ENCODE data around the gene HEPH. TPM values are rescaled to one million over a fixed set of nuclear protein-coding genes. Genes with fewer than 3 reads are reported as not detected.

Gene HEPH
- polyA plus RNA-seq, 2 of the 4 experiments (the other 2 are of a cell fraction), result not detected

DNA sequence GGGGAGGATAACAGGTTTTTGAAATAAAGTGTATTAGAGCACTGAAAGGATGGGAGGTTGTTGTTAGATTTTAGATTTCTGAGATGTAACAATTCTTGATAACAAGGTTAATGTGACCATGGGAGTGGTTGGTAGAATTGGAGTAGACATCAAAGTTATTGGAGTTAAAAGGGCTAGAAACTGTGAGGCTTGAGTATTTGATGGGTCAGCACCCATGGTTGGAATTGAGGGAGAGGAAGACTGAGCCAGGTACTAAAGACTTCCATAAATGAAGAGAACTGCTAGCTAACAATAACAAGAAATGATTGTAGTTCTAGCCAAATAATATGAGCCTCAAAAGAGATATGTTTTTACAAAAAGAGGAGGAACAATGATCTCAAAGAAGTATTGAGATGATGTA lies 98.8 kb downstream of the HEPH start:
- H3K27ac ChIP-seq, result no peak overlapping the region
- TF ChIP-seq ESRRA (IDR thresholded peaks at IDR 0.05; ENCODE audit: borderline replicate concordance, low read length), result no peak
- TF ChIP-seq CEBPB (IDR thresholded peaks at IDR 0.05), result no peak
- TF ChIP-seq, protein P1, sequence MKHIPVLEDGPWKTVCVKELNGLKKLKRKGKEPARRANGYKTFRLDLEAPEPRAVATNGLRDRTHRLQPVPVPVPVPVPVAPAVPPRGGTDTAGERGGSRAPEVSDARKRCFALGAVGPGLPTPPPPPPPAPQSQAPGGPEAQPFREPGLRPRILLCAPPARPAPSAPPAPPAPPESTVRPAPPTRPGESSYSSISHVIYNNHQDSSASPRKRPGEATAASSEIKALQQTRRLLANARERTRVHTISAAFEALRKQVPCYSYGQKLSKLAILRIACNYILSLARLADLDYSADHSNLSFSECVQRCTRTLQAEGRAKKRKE (CRISPR knock-in tag; IDR thresholded peaks at IDR 0.05; ENCODE audit: low read depth), result no peak
- TF ChIP-seq TFCP2L1 (CRISPR knock-in tag; IDR thresholded peaks at IDR 0.05), result no peak
- no peak for TF ChIP-seq RNF2 (IDR thresholded peaks at IDR 0.05; ENCODE audit: borderline replicate concordance, low read depth)
- no peak for TF ChIP-seq MYC (IDR thresholded peaks at IDR 0.05; ENCODE audit: borderline replicate concordance, low read length)
- no peak for TF ChIP-seq EP300 (IDR thresholded peaks at IDR 0.05)
- TF ChIP-seq POLR2A (IDR thresholded peaks at IDR 0.05; ENCODE audit: low read length), result no peak
- TF ChIP-seq, protein P2, sequence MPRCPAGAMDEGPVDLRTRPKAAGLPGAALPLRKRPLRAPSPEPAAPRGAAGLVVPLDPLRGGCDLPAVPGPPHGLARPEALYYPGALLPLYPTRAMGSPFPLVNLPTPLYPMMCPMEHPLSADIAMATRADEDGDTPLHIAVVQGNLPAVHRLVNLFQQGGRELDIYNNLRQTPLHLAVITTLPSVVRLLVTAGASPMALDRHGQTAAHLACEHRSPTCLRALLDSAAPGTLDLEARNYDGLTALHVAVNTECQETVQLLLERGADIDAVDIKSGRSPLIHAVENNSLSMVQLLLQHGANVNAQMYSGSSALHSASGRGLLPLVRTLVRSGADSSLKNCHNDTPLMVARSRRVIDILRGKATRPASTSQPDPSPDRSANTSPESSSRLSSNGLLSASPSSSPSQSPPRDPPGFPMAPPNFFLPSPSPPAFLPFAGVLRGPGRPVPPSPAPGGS (IDR thresholded peaks at IDR 0.05), result no peak
- no peak for TF ChIP-seq CHD2 (IDR thresholded peaks at IDR 0.05; ENCODE audit: low read length, partially characterized antibody)
- FAIRE-seq, result no peak
- H3K9me3 ChIP-seq, result no peaks in the 10 kb centered on the region
- no peak for ATAC-seq
- DNase-seq (ENCODE audit: low read depth in 1 of 2, low spot score in 1 of 2), result no peak
- no peak overlapping the region for H3K4me2 ChIP-seq
- no peaks in the 10 kb centered on the region for H3K4me1 ChIP-seq
- ChIA-PET POLR2A (no interaction called here), CTCF (no interaction called here)
- no peak overlapping the region for H3K4me3 ChIP-seq

Other genes with a start within 250 kb of the HEPH start
- gene VSIG4, start 124.2 kb upstream of the HEPH start, polyA plus RNA-seq (2011; rRNA removed), result not detected in 2 replicates
- not detected in 3 replicates for gene VSIG4, start 124.2 kb upstream of the HEPH start, polyA plus RNA-seq (2017; fragmentation: RNase III; extraction: RNeasy Plus Mini Kit Qiagen cat#74134 plus additional on column Dnase treatment)

Data from A549 (cell line).